HL-60/S4 treated with retinoic acid at 250 ng/mL for 4 days and 3 days (cell line): ENCODE data around the gene PC.

Experiments used
- in situ Hi-C: fragments of 300-500 bp; cut with MboI; formaldehyde crosslinking; loops from 2 replicates; pipeline ENCODE4 v1.7.0; 2022; ENCODE audit warnings: low sequenced_read_pairs

Gene PC

GRCh38 chr11:66885950-66886440 is 72.2 kb downstream of the PC start:
- in situ Hi-C loops = no loop called here

- in situ Hi-C loops = no loop called here
Measured at GRCh38 chr11:66885469-66885868, 72.7 kb downstream of the PC start.

GRCh38 chr11:66884443-66884842 is 73.7 kb downstream of the PC start:
- in situ Hi-C loops = no loop called here

GRCh38 chr11:66883016-66883965 is 74.9 kb downstream of the PC start:
- in situ Hi-C loops = no loop called here

- in situ Hi-C loops = no loop called here
Measured at GRCh38 chr11:66882561-66883015, 75.6 kb downstream of the PC start.

GRCh38 chr11:66881927-66882452 is 76.2 kb downstream of the PC start:
- in situ Hi-C loops = no loop called here

- in situ Hi-C loops = no loop called here
Measured at GRCh38 chr11:66881451-66881835, 76.7 kb downstream of the PC start.

- in situ Hi-C loops = no loop called here
Measured at GRCh38 chr11:66880496-66881450, 77.4 kb downstream of the PC start.

- in situ Hi-C loops = no loop called here
Measured at GRCh38 chr11:66879999-66880398, 78.2 kb downstream of the PC start.

- in situ Hi-C loops = no loop called here
Measured at GRCh38 chr11:66879583-66879982, 78.6 kb downstream of the PC start.

- in situ Hi-C loops = no loop called here
Measured at GRCh38 chr11:66879000-66879399, 79.2 kb downstream of the PC start.

GRCh38 chr11:66878474-66878873 is 79.7 kb downstream of the PC start:
- in situ Hi-C loops = no loop called here

- in situ Hi-C loops = no loop called here
Measured at GRCh38 chr11:66877588-66878385, 80.4 kb downstream of the PC start.

GRCh38 chr11:66875378-66875777 is 82.8 kb downstream of the PC start:
- in situ Hi-C loops = no loop called here

- in situ Hi-C loops = no loop called here
Measured at GRCh38 chr11:66874232-66874631, 84.0 kb downstream of the PC start.

- in situ Hi-C loops = no loop called here
Measured at GRCh38 chr11:66871521-66871901, 86.7 kb downstream of the PC start.

- in situ Hi-C loops = no loop called here
Measured at GRCh38 chr11:66870616-66871520, 87.3 kb downstream of the PC start.

GRCh38 chr11:66870131-66870530 is 88.1 kb downstream of the PC start:
- in situ Hi-C loops = no loop called here

GRCh38 chr11:66869567-66869870 is 88.7 kb downstream of the PC start:
- in situ Hi-C loops = no loop called here
